ENCODE results near the gene CLDN6.

DNA sequence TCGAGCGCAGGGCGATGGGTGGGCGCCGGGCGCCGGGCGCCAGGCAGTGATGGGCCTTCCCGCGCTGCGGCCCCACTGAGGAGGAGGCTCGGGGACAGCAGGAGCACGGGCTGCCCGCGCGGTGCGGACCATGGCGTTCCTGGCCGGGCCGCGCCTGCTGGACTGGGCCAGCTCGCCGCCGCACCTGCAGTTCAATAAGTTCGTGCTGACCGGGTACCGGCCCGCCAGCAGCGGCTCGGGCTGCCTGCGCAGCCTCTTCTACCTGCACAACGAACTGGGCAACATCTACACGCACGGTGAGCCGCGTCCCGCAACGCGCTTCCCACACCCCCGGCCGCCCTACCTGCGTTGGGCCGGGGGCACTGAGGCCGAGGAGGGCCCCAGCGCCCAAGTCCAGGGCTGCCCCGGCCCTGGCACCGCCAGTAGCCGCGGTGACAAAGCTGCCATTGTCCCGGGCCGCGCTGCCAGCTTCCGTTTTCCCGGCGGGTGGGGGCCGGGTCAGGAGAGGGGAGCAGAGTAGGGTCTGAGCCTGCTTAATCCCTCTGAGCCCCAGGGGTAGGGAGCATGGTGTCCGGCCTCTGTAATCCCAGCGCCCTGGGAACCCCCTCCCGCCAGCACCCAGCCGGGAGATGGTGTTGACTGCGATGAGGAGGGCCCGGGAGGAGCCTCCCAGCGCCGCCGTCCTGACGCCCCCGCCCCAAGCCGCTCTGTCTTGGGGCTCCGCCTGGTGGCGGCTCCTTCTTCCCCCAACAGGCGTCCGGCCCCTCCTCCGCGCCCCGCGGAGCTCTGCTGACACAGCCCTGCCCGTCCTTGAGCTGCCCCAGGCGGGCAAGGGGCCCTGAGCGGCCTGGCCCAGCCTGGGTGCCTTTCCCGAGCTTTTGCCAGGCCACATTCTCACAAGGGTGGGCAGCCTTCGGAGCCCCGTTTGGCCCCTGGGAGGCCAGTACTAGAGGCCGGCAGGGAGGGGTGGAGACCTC lies 48.1 kb downstream of the CLDN6 start:
- TF ChIP-seq ZNF274 (IDR thresholded peaks at IDR 0.05; ENCODE audit: low read depth, low read length) (no peak), SUZ12 (IDR thresholded peaks at IDR 0.05; ENCODE audit: extremely low read depth, insufficient read depth, insufficient read length) (no peak)

Data from NT2/D1 (cell line).